AG08396 (cell line): ENCODE measurements around the gene VCP.

Experiments
- DNase-seq: peaks from one replicate; pipeline ENCODE4 v3.0.0; 2012; ENCODE audit warnings: low spot score, mixed read lengths

Gene VCP

DNA sequence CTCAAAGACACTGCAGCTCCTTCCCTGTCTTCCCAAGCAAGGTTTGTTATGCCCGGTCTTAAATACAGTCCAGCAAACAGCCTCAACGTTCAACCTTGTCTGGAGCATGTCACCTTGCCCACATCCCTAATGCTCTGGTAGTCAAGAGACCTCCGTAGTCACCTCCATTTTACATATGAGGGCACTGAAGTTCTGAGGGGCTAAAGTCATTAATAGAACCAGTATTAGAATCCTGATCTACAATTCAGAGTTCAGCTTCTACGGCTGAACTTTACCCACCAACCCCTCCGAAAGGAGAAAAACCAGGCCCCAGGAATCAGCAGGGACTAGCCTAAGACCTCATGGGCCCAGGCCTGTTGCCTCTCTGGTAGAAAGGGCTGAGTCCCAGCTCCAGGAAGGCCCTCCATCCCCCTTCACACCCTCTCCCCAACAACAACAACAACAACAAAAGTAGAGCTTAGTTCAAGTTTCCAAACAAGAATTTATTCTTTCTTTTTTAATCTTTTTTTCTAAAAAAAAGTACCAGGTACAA lies 31.3 kb upstream of the VCP start:
- no peak for DNase-seq

DNA sequence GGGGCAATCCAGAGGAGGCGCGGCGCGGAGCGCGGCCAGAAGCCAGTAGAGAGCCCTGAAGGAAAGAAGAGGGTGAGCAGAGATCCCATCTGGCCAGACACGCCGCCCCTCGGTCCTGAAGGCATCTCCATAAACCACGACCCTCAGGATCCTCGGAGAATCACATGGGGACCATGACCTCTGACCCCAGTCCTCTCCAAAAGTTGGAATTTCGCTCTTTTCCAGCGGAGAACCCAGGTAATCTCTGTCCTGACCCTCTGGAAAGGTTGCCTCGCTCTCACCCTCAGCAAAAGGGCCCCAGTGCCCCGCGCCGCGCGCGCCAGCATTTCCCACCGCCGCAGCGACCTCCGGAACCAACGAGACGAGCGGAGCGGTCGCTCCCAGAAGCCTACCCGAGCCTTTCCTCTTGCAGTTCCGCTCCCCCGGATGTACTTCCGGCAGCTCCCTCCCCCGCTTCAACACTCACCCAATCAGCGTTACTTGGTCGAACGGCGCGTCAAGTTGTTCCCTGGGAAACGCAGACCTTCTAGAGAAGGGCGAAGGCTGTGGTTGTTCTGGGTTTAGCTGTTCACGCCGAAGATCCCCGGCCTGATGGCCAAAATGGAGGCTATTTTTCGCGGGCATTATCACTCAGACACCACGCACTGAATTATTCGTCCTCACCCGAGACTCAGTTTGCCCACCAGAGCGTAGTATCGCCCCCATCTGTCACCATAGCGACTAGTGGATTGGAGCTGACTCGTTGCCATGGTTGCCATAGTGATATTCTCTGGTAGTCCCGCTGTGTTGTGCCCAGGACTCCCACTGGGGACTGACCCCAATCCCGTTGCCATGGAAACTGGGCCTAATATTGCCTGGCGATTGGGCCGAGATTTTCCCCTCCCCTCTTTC lies 30.6 kb upstream of the VCP start, which contains the start of gene STOML2:
Gene STOML2, minus strand, starts transcription at position 363 of the 891 bp plus-strand sequence. Its CDS starts 37 bp downstream, at position 326.
- DNase-seq: peak; percentile 95

DNA sequence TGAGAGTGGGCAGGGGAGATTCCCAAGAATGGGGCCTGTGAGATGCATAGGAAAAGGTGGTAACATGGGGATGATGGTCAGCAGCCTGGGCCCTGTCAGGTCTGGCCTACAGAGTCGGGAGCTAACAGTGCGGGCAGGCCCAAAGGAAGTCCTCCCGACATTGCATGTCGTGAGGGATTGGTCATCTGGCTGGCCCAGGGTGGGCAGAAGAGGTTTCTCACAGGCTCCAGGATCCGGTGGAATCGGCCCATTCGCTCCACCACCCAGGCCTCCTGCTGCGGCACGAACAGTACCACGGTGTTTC lies 30.0 kb upstream of the VCP start:
- peak; percentile 27 for DNase-seq

DNA sequence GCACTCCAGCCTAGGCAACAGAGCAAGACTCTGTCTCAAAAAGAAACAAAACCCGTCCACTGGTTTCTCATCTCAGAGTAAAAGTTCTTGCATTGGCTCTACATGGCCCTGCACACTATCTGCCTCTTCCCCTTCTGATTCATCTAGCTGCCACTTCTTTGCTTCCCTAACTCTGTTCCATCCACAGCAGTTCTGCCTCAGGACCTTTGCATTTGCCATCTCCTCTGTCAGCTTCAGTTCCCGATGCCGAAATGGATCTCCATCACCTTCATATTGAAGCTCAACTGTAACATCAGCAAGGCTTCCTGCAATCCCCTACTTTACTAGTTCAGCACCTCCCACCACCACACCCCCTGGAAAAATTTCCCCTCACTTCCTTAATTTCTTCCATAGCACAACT lies 25.1 kb upstream of the VCP start:
- no peak for DNase-seq

DNA sequence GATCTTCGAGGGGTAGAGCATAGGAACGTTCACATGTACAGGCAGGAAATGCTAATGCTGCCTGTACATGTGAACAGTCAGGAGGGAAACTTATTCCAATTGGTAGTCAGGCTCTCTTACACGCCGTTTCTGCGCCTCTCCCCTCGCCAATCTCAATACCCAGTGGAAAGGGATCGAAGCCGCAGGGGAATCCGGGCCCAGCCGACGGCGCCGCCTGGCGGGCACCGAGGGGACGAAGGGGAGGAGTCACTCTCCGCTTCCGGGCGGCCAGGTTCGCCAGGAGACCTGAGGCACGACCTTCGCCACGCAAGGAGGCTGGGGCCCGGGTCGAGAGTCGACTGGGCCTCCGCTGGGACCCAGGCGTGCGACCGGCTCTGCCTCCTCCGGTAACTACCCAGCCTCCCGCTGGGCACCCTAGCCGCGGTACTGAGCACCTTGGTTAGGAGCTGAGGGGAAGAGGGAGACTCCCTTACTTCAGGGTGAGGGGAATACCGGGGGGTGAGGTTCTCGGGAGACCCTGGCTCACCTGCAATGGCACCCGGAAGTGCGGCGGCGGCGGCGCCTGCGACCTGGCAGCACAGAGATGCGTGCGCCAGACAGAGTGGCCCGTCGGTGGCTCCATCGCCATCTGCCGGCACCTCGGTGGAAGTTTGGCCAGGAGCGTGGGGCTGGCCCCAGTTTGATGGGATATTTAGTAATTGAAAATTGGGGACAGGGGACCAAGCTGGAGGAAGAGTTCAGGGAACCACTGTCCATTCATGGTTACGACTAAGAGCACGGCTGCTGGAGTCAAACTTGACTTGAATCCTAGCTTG lies 23.8 kb upstream of the VCP start, which contains the start of gene PIGO:
Gene PIGO, minus strand, starts transcription at position 557 of the 815 bp plus-strand sequence. CDS start 1,026 bp downstream, outside the sequence.
- peak; percentile 90 for DNase-seq

DNA sequence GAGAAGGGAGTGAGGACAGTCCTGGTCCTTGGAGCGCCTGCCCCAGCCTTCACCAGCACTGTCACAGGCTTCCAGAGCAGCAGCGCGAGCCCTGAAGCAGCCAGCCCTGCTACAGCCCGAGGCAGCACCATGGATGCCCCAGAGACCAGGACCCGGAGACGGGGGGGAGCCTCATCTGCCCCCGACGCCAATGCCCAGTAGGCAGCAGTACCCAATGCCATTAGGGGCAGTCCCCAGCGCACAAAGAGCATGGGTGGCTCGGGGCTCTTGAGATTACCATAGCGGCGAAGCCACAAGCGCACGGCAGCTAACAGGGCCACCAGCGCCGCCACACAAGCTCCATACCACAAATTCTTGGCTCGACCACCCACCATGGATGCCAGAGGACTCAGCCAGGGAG lies 19.1 kb upstream of the VCP start:
- DNase-seq: no peak

DNA sequence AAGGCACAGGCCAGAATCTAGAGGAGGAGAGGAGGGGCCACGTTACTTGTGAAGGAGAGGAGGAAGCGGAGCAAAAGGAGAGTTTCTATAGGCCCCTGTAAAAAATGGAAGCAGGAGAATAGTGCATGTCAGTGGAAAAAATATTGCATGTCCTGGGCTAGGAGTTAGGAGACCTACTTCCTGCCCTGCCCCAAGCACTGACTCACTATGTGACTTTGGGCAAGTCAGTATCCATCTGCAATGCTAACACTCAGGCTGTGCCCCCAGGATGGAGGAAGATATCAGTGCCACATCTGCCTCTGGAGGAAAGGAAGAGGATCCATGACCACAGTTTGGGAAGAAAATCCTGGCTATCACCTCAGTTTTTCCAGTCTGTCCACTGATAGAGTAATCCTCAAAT lies 17.0 kb upstream of the VCP start:
- no peak for DNase-seq

DNA sequence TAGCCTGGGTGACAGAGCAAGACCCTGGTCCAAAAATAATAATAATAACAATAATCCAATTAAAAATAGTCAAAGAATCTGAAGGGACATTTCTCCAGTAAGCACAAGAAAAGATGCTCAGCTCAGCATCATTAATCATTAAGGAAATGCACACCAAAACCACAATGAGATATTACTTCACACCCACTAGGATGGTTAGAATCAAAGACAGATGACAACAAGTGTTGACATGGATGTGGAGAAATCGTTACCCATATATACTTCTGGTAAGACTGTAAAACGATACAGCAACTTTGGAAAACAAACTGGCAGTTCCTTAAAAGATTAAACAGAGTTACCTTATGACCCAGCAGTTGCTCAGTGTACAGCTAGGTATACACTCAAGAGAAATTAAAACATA lies 12.7 kb upstream of the VCP start:
- no peak for DNase-seq

DNA sequence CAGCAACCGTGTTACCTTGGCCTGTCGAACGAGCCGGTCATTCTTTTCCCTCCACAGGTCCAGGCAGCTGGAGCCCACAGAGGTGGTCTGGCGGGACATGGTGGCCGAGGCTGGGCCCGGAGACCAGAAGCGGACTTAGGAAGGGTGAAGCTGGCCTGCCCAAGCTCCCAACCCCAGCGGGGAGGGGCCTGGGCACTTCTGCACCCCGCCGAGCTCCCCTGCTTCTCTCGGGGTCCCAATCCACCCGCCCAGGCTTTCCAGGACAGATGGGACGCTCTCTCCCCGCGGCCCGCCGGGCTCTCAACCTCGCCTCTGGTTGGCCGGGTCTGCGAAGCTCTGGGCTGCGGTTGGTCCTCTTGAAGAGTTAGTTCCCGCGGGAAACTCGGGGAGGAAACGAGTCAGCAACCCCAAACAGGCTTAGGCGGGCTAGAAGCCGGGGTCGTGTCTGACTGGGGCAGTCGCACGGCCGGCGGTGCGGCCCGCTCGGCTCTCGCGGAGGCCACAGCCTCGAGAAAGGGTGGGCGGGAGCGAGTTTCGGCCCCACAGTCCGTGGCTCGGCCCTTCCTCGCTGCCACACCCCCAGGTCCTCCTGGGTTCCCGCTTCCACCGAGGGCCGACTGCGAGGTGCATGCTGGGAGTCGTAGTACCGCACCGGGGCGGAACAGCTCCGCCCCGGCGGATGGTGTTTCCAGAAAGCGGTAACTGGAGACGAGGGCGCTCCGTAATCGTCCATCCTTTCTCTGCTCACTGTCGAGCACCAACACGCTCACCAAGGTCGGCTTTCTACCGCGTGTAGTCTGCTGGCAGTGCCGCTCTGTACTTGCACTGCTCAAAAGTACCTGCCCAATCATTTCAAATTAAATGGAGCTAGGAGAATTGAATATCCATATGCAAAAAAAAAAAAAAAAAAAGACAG lies 7.3 kb upstream of the VCP start, which contains the start of gene FANCG:
Gene FANCG, minus strand, starts transcription at position 517 of the 916 bp plus-strand sequence. Its CDS starts 418 bp downstream, at position 99.
- peak; percentile 94 for DNase-seq

DNA sequence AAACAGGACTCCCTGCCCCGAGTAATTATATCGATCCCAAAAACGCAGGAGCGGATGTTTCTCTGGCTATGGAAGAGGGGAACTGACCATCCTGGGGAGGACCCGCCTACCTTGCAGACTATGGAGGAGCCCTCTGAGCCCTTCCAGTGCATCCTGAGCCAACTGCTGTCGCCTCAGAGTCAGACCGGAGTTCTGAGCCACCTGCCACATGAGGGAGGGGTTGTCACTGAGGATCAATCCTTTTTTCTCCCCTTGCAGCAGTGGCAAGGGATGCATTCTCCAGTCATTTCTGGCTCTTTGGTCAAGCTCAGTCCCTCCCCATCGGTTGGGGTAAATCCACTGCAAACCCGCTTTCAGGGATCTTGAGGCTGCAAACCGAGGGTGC lies 6.6 kb upstream of the VCP start:
- no peak for DNase-seq

DNA sequence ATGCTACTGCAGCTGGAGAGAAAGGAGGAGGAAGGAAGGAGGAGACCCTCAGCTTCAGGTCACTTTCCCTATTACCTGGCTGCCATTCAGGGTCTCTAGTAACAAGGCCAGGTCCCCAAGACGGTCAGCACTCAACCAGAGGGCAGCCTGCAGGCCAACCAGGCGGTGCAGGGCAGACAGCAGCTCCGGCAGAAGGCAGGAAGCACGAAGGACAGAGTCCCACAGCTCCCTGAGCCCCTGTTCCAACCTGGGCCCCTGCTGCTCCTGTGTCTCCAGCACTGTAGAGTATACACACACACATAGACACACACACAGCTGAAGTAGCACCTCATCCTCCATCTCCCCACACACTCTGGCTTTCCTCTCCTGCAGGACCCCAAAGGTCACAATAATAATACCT lies 5.6 kb upstream of the VCP start:
- no peak for DNase-seq

DNA sequence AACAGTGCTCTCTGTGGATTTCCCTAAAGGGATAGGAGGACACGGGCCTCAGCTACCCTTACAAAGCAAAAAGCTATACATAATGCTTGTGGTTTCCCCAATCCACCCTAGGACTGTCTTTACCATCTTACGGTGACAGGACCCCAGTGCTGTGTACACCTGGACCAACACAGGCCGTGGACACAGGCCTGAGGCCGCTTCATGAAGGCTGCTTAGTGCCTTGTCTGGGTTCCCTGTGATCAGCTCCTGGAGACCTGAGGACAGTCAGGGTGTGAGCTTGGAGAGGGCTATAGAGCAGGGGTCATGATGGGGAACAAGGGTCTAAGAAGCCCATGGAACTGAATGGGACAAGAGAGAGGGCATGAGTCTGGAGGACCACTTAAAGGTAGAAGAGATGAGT lies 4.4 kb upstream of the VCP start:
- DNase-seq: no peak

DNA sequence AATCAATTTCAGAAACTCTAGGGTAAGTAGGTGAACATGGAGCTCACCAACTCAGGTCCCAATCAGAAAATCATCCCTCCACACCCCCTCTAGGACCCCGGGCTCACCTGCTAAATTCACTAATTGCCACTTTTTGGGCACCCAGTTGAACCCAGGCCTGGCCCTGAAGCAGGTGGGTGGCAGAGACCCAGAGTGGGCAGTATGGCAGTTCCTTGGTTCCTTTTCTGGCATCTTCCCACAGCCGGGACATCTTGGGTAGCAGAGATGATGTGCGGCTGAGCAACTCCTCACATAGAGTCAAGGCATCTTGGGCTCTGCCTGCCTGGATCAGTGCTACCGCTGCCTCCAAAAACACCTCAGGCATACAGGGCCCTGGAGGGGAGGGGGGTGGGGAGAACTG lies 2.9 kb upstream of the VCP start:
- DNase-seq: no peak

DNA sequence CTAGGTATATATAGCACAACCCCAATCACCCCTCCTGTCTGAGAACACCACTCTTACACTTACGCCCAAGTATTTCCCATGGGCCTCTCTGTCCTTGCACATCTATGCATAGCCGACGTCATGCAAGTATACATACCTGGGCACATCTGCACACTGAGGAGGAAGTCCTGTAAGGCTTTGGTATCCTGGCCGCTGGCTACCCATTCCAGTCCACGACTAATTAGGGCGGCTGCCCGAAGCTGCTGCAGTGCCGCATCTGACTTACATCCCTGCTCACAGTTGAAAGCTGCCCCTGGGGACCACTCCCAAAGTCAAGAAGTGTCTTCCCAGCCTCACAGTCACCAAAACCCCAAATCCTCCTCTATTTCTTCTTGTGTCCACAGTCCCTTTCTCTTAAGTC lies 2.4 kb upstream of the VCP start:
- no peak for DNase-seq

DNA sequence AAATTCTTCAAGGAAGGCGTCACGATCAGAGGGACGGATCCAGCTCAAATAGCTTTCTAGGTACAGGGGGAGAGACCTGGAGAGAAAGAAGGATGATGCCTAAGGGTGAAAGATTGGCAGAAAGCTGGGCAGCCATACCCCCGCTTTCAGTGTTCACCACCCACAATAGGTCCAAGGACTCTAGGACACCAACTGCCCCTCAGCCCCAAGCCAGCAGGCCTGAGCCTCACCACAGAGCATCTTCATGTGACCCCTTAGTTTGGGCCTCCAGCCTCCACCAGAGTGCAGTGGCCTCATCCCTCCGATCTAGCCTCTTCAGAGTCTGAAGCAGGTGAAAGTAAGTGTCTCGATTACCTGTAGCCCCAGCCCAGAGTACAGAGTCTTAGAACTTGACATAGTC lies 1.7 kb upstream of the VCP start:
- no peak for DNase-seq

DNA sequence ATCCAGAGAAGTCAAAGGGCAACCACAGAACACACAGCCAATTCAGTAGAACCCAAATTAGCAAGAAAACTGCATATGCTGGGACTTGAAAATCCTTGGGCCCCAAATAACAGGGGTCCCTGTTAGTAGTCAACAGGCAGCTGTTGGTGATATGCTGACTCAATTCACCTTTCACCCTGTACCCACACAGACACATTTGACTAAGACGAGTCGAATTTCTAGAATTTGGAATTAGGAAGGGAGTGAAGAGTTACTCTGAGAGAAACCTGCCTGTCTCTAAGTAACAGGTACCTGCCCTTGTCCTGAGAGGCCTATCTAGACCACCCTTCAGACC lies 821 bp upstream of the VCP start:
- DNase-seq: no peak

DNA sequence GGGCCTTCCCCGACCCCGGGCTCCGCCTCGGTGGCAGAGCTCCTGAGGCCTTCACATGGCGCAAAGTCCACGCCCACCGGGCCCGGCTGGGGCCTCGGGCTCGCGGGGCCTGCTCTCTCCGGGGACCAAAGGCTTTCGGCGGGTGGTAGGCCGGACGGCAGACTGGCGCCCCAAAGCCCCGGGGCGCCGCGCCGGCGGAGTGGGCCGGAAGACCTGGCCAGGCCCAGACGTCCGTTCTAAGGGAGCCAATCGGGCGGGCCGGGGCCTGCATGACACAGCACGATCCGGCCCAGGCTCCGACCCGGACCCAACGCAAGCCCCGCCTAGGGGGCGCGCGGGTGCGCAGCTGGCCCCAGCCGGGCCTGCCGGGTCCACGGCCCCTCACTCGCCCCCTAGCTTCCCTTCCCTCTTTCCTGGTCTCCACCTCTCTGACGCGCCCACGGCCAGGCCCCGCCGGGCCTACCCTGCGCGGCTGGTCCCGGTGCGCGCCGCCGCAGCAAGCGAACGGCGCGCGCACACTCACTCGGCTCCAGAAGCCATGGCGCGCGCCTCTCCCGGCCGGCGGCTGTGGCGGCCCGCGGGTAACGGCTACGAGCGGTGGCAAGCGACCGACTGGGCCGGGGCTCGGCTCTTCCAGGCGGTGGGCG lies 488 bp downstream of the VCP start:
- peak; percentile 90 for DNase-seq

DNA sequence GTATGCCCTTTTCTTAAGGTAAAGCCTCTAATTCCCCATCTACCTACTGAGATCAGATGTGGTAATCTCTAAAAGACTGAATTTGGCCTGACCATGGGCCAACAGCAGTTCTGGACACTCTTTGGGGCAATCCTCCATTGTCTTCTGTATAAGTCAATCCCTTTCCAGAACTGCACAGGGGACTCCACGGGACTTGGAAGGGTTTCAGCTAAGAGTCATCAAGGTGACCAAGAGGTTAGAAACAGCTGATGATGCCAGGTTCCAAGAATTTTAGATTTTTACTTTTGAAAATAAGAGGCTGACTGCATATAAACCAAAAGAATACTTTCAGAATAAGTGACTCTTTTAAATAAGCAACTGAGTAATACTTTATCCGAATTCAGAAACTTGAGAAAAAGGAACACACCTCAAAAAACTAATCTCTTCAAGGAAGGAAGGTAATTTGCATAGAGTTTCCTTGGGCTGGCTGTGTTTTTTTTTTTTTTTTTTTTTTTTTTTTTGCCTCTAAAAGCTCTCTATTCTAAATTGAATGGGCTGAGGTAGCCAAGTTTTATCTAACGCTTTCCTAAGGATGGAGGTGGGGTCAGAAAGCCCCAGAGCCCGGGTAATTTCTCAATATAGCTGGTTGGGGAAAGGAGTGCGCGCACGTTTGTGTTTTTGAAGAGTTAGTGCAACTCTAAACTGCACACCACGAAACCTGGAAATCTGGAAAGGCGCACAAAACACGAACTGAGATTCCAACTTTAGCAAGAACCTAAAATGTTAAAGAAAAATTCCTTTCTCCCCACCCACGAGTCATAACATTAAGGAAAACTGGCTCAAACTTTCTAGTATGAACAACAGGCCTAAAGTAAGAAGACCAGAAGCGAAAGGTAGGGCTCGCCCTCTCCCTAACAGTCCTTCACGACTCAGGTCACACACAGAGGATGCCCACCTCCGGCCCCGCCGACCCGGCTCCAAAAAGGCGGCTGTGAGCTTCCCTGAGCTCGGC lies 1.3 kb downstream of the VCP start:
- DNase-seq: peak; percentile 46

DNA sequence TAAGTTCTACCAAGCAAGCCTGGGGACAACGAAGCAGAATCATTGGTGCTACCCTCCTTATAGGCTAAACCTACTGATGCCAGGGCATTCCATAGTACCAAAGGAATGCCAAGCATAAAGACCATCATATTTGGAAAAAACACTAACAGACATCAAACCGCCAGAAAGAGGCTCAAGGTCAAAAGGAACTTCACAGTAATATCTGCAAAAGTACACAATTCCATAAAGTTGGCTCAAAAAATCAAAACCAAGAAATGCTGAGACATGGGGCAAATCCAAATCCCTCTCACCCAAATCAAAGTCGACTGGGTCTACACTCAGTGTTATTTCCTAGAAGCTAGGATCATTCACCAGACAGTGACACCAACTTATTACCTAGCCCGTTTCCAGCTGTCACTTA lies 3.4 kb downstream of the VCP start:
- no peak for DNase-seq

DNA sequence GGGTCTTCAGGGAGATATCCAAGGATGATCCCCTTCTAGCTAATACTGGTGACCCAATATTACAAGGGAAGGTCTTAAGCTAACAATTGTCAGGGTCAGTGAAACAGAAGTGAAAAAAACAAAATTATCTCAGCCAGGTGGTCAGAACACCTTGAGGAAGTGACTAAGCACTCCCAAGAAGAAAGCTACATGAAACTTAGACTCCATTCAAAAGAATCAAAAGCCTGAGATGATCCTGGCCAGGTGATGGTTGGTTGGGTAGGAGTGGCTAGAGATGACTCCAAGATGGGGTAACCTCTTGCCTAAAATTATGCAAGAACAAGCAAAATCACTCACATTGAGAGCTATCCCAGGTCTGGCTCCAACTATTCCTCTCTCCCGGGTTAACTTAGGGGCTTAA lies 5.4 kb downstream of the VCP start:
- DNase-seq: no peak
